ENCODE measurements around the gene KAZN. TPM values are rescaled to one million over a fixed set of nuclear protein-coding genes. Genes with fewer than 3 reads are reported as not detected.
A peak's percentile ranks its signal among the peaks of the same experiment; 100 is the strongest.

The KAZN gene
- polyA plus RNA-seq, 1 donor (not counting 4 experiments of a cell fraction or from before 2014, with no cell fraction given) = 5.9 TPM

DNA sequence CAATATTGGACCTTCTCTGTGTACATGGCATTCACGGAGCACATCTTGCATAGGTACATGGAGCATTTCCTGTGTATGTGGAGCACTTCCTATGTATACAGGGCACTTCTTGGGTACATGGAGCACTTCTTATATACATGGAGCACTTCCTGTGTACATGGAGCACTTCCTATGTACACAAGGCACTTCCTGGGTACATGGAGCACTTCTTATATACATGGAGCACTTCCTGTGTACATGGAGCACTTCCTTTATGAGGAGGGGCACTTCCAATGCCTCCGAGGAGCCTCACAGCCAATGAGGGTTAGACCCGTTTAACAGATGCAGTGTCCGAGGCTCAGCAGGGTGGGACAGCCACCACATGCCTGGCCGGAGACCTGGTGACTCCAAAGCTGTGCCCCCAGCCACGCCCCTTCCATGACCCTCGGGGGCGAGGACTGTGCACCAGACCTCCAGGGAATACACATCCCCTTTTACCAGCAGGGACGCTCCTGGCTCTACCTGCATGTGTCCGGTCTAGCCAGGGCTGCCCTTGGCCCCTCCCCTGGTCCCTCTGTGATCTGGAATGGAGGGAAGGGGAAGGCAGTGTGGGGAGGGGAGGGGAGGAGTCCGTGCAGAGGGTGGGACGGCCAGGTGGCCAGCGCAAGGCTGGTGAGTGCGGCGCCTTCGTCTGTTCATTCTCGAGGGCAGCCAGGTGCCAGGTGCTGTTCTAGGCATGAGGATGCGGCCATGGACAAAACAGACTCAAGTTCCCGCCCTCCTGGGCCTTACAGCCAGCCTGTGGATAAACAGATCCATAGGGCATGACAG, 360.0 kb downstream of the KAZN start:
- no peak overlapping the region for H3K27ac ChIP-seq (ENCODE audit: control insufficient read depth, insufficient read depth, low read length)
- no peak overlapping the region for H2AFZ ChIP-seq (ENCODE audit: control insufficient read depth, low read length)
- H3K4me2 ChIP-seq (ENCODE audit: control insufficient read depth, extremely low read depth, insufficient read depth, low read depth, low read length) = no peak overlapping the region
- H4K20me1 ChIP-seq (ENCODE audit: control insufficient read depth, extremely low read depth, insufficient read depth, low read length) = peaks cover 3% of the 10 kb centered on the region
- peaks cover 29% of the 10 kb centered on the region for H3K79me2 ChIP-seq (ENCODE audit: control insufficient read depth, insufficient read depth, low read length)
- no peaks in the 10 kb centered on the region for H3K9me1 ChIP-seq (ENCODE audit: control insufficient read depth, extremely low read depth, insufficient read depth, low read length)
- no peaks in the 10 kb centered on the region for H3K9me3 ChIP-seq (ENCODE audit: control insufficient read depth, low read depth, low read length)
- no peaks in the 10 kb centered on the region for H3K27me3 ChIP-seq (ENCODE audit: control insufficient read depth, extremely low read depth, insufficient read depth, low read length)
- TF ChIP-seq EZH2 (IDR thresholded peaks at IDR 0.05; ENCODE audit: low read length) = no peak
- TF ChIP-seq, protein P1, sequence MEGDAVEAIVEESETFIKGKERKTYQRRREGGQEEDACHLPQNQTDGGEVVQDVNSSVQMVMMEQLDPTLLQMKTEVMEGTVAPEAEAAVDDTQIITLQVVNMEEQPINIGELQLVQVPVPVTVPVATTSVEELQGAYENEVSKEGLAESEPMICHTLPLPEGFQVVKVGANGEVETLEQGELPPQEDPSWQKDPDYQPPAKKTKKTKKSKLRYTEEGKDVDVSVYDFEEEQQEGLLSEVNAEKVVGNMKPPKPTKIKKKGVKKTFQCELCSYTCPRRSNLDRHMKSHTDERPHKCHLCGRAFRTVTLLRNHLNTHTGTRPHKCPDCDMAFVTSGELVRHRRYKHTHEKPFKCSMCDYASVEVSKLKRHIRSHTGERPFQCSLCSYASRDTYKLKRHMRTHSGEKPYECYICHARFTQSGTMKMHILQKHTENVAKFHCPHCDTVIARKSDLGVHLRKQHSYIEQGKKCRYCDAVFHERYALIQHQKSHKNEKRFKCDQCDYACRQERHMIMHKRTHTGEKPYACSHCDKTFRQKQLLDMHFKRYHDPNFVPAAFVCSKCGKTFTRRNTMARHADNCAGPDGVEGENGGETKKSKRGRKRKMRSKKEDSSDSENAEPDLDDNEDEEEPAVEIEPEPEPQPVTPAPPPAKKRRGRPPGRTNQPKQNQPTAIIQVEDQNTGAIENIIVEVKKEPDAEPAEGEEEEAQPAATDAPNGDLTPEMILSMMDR (optimal IDR thresholded peaks at IDR 0.05 in 1 of 3, IDR thresholded peaks at IDR 0.05 in 1 of 3, conservative IDR thresholded peaks at IDR 0.05 in 1 of 3; ENCODE audit: extremely low read depth in 1 of 3, insufficient read depth in 2 of 3, low read length in 3 of 3) = no peak
- H3K9ac ChIP-seq (ENCODE audit: control insufficient read depth, extremely low read depth, insufficient read depth, low read length) = no peak overlapping the region
- FAIRE-seq = peak; percentile 5
- DNase-seq (ENCODE audit: low read depth, low spot score) = no peak
- H3K4me3 ChIP-seq (ENCODE audit: control insufficient read depth in 2 of 3, extremely low read depth in 1 of 3, insufficient read depth in 2 of 3, low read depth in 1 of 3, low read length in 3 of 3) = no peak overlapping the region
- H3K36me3 ChIP-seq (ENCODE audit: control insufficient read depth in 2 of 2, extremely low read depth in 1 of 2, insufficient read depth in 2 of 2, low read length in 2 of 2) = peaks cover 18 to 25% of the 10 kb centered on the region in 2 experiments
- H3K4me1 ChIP-seq (ENCODE audit: control insufficient read depth, extremely low read depth, insufficient read depth, low read length) = peaks cover 9% of the 10 kb centered on the region
- dilution Hi-C loops (cut with MboI; ENCODE audit: extremely low pct_ligation_motif_present, low sequenced_read_pairs) = no loop called here

DNA sequence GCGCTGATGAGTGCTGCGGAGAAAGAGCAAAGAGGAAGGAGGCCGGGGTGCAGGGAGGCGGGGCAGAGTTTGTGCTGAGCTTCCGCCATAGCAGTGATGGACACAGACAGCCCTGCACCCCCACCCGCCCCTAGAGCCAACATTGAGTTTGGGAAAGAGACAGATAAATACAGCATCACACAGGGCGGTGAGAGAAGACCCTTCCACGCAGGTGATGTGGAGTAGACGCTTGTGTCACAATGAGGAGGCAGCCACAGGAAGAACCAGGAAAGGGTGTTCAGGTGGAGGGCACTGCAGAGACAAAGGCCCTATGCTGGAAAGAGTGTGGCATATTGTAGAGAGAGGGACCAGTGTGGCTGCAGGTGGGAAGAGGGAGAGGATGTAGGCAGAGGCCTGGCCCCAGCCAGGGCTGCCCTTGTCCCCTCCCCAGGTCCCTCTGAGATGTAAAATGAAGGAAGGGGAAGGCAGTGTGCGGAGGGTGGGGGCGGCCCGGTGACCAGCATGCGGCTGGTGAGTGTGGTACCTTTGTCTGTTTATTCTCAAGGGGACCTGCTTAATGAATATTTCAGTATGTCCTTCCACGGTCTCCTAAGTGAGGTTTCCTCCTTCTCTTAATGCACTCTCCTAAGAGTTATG, 360.7 kb downstream of the KAZN start:
- H3K9me1 ChIP-seq (ENCODE audit: control insufficient read depth, extremely low read depth, insufficient read depth, low read length) = no peaks in the 10 kb centered on the region
- peaks cover 6% of the 10 kb centered on the region for H3K4me1 ChIP-seq (ENCODE audit: control insufficient read depth, extremely low read depth, insufficient read depth, low read length)
- dilution Hi-C loops (cut with MboI; ENCODE audit: extremely low pct_ligation_motif_present, low sequenced_read_pairs) = no loop called here
- H4K20me1 ChIP-seq (ENCODE audit: control insufficient read depth, extremely low read depth, insufficient read depth, low read length) = peaks cover 3% of the 10 kb centered on the region
- no peaks in the 10 kb centered on the region for H3K9me3 ChIP-seq (ENCODE audit: control insufficient read depth, low read depth, low read length)
- FAIRE-seq = no peak
- H3K79me2 ChIP-seq (ENCODE audit: control insufficient read depth, insufficient read depth, low read length) = peaks cover 30% of the 10 kb centered on the region
- no peaks in the 10 kb centered on the region for H3K27me3 ChIP-seq (ENCODE audit: control insufficient read depth, extremely low read depth, insufficient read depth, low read length)
- no peak for TF ChIP-seq EZH2 (IDR thresholded peaks at IDR 0.05; ENCODE audit: low read length)
- TF ChIP-seq, protein P1 (optimal IDR thresholded peaks at IDR 0.05 in 1 of 3, IDR thresholded peaks at IDR 0.05 in 1 of 3, conservative IDR thresholded peaks at IDR 0.05 in 1 of 3; ENCODE audit: extremely low read depth in 1 of 3, insufficient read depth in 2 of 3, low read length in 3 of 3) = no peak
- no peak for DNase-seq (ENCODE audit: low read depth, low spot score)
- H2AFZ ChIP-seq (ENCODE audit: control insufficient read depth, low read length) = no peak overlapping the region
- H3K4me3 ChIP-seq (ENCODE audit: control insufficient read depth in 2 of 3, extremely low read depth in 1 of 3, insufficient read depth in 2 of 3, low read depth in 1 of 3, low read length in 3 of 3) = no peak overlapping the region
- no peak overlapping the region for H3K27ac ChIP-seq (ENCODE audit: control insufficient read depth, insufficient read depth, low read length)
- H3K9ac ChIP-seq (ENCODE audit: control insufficient read depth, extremely low read depth, insufficient read depth, low read length) = no peak overlapping the region
- H3K36me3 ChIP-seq (ENCODE audit: control insufficient read depth in 2 of 2, extremely low read depth in 1 of 2, insufficient read depth in 2 of 2, low read length in 2 of 2) = peaks cover 19 to 25% of the 10 kb centered on the region in 2 experiments
- H3K4me2 ChIP-seq (ENCODE audit: control insufficient read depth, extremely low read depth, insufficient read depth, low read depth, low read length) = no peak overlapping the region
